Caki2 (cell line): Measurements from ENCODE around the gene ZFPM1. TPM values are rescaled to one million over a fixed set of nuclear protein-coding genes. Genes with fewer than 3 reads are reported as not detected.

Source experiments
- DNase-seq: peaks from one replicate; pipeline ENCODE4 v3.0.0-alpha.2; 2015; ENCODE audit warnings: low read depth
- in situ Hi-C: cut with HindIII; loops from 2 replicates; pipeline ENCODE4 v1.10.0; 2016; ENCODE audit warnings: low sequenced_read_pairs, low pct_unique_long_range_greater_than_20kb, mixed read lengths
- total RNA-seq: library from RNA; depleted of rRNA; stranded (reverse); fragments of >200 nt; shearing (Covaris generic); gene quantifications from 2 replicates; pipeline ENCODE4 v1.2.3, GENCODE V29; 2014; ENCODE audit warnings: low replicate concordance

ZFPM1 gene
- total RNA-seq, 1 experiment from 2014 or later: 1.3 TPM

GRCh38 chr16:88526008-88526905 is 73.2 kb downstream of the ZFPM1 start:
- in situ Hi-C loops: no loop called here
- no peak for DNase-seq

- in situ Hi-C loops: no loop called here
- no peak for DNase-seq
Measured at GRCh38 chr16:88526906-88527185, 73.8 kb downstream of the ZFPM1 start.

GRCh38 chr16:88527186-88527936 is 74.3 kb downstream of the ZFPM1 start:
- in situ Hi-C loops: no loop called here
- peak; percentile 26 for DNase-seq

GRCh38 chr16:88527937-88528743 is 75.1 kb downstream of the ZFPM1 start:
- in situ Hi-C loops: no loop called here
- DNase-seq: no peak

- in situ Hi-C loops: no loop called here
Measured at GRCh38 chr16:88528902-88529318, 75.8 kb downstream of the ZFPM1 start.

GRCh38 chr16:88529596-88529995 is 76.5 kb downstream of the ZFPM1 start:
- in situ Hi-C loops: no loop called here
- no peak for DNase-seq

More at GRCh38 chr16:88528902-88529318, 75.8 kb downstream of the ZFPM1 start:
- DNase-seq: no peak

- no peak for DNase-seq
- in situ Hi-C loops: no loop called here
Measured at GRCh38 chr16:88530051-88530857, 77.2 kb downstream of the ZFPM1 start.

GRCh38 chr16:88530858-88531203 is 77.8 kb downstream of the ZFPM1 start:
- in situ Hi-C loops: no loop called here
- DNase-seq: no peak

GRCh38 chr16:88531346-88531745 is 78.3 kb downstream of the ZFPM1 start:
- DNase-seq: no peak
- in situ Hi-C loops: no loop called here

- in situ Hi-C loops: no loop called here
- DNase-seq: no peak
Measured at GRCh38 chr16:88531931-88532433, 78.9 kb downstream of the ZFPM1 start.

GRCh38 chr16:88532434-88533241 is 79.6 kb downstream of the ZFPM1 start:
- in situ Hi-C loops: no loop called here
- DNase-seq: no peak

GRCh38 chr16:88533381-88533917 is 80.4 kb downstream of the ZFPM1 start:
- in situ Hi-C loops: no loop called here

GRCh38 chr16:88533932-88534637 is 81.0 kb downstream of the ZFPM1 start:
- in situ Hi-C loops: no loop called here
- DNase-seq: peak; percentile 63

More at GRCh38 chr16:88533381-88533917, 80.4 kb downstream of the ZFPM1 start:
- DNase-seq: no peak

- DNase-seq: peak; percentile 21
- in situ Hi-C loops: no loop called here
Measured at GRCh38 chr16:88534638-88535190, 81.6 kb downstream of the ZFPM1 start.

- DNase-seq: no peak
- in situ Hi-C loops: no loop called here
Measured at GRCh38 chr16:88535191-88535856, 82.2 kb downstream of the ZFPM1 start.

- no peak for DNase-seq
- in situ Hi-C loops: no loop called here
Measured at GRCh38 chr16:88535857-88536222, 82.8 kb downstream of the ZFPM1 start.
